ENCODE results near the gene FAR1.
"Not testable (repeated sequence)": the region's sequence is repeated elsewhere in the genome, so short reads cannot be mapped to it uniquely, and the experiment has no call there.

The FAR1 gene

DNA sequence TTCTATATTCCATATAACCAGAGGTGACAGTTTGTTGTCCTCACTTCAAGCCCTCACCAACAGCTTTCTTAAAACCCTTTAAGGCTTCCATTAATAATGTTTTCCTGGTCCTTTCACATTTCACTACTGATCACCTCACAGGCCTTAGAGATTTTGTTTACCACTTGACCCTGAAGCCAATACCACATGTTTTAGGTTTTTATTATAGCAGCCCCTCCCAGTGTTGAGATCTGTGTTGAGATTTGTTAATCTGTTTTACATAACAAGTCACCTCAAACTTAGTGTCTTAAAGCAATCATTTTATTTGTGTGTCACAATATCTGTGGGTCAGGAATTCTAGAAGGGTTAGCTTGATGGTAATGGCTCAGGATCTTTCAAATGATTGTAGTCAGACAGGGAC is 49.9 kb downstream of the FAR1 start:
- no peak for DNase-seq

DNA sequence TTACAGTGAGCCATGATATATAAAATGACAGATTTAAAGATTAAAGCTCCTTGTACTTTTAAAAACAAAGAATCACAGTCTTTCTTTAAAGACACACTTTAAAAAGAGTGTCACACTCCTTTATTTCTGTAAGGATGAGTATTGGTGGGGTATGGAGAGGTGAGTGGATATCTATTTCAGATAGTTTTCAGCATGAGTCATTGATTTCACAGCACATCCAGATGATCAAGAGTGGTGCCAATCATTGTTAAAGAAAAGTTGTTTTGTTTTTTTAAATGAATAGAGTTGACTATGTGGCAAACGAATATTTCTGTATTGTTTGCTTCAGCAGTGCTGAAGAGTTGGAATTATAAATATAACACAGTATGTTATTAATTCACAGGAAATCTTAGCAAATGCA is 52.5 kb downstream of the FAR1 start:
- DNase-seq = no peak

DNA sequence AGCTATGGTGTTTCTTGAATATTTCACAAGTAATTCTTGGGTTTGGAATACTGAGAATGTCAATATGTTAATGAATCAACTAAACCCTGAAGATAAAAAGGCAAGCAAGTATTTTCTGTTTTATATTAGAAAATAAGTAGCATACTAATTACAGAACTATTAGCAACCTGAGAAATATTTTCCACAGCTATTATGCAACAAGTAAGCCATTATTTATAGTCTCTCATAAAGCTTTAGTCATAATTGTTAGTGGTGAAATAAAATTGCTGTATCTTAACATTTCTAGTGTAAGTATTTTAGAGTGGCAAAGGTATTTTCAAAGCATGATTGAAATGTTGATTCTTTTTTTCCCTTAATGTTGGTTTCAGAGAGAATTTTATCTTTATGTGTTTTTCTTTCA is 53.3 kb downstream of the FAR1 start:
- no peak for DNase-seq

GRCh38 chr11:13726456-13726855 is 58.0 kb downstream of the FAR1 start:
- DNase-seq = no peak

- no peak for DNase-seq
Measured at GRCh38 chr11:13728076-13728475, 59.6 kb downstream of the FAR1 start.

DNA sequence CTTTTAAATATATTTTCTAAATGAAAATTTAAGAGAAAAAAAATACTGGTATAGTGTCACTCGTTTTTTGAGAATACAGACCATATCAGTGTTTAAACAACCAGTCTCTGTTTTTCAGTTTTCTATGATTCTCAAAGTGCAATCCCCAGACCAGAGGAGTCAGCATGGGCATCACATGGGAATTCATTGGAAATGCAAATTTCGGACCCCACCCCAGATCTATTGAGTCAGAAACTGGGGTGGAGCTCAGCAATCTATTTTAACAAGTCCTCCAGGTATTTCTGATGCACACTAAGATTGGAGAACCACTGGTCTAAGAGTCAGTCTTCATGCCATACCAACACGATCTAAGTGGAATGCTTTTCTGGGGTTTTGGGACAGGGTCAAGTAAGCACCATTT is 66.1 kb downstream of the FAR1 start:
- DNase-seq = no peak

- DNase-seq = no peak
Measured at GRCh38 chr11:13745165-13745564, 76.7 kb downstream of the FAR1 start.

GRCh38 chr11:13753316-13753715 is 84.8 kb downstream of the FAR1 start:
- DNase-seq = not testable (repeated sequence)

GRCh38 chr11:13759050-13759449 is 90.6 kb downstream of the FAR1 start:
- DNase-seq = no peak

- DNase-seq = no peak
Measured at GRCh38 chr11:13760115-13760514, 91.6 kb downstream of the FAR1 start.

GRCh38 chr11:13761250-13761649 is 92.8 kb downstream of the FAR1 start:
- DNase-seq = no peak

DNA sequence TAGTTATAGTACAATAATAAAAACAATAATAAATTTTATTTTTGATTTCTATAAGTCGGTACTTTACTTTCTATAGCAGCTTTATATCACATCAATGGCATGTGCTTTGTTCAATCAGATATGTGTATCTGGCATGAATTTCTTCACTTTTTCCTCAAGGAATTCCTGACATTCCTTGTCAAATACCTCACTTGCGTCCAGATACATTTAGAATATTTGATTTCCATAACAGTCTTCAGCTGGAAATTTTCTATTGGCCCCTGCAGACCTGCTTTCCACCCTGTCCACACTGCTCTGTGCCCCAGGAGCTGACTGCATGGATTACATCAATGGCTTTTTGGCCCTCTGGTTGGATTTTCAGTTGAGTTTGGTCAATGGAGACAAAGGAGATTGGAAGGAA is 93.2 kb downstream of the FAR1 start:
- no peak for DNase-seq

GRCh38 chr11:13762718-13763117 is 94.2 kb downstream of the FAR1 start:
- no peak for DNase-seq

DNA sequence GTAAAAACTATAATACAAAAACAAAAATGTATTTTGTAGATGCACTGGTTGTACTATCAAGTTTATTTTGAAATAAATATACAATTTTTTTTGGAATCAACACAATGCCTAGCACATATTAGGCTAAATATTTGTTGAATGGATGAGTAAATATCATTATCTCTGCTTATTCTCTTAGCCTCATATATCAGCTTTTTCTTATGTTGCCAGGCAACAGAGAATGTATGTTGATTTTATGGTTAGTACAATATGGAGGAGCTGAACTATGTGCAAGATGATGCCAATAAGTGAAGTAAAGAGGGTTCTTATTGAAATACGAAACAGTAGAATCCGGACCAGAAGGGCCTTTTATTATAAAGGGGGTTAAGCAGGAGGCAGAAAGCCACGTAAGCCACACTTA is 94.9 kb downstream of the FAR1 start:
- no peak for DNase-seq

- DNase-seq = no peak
Measured at GRCh38 chr11:13765886-13766285, 97.4 kb downstream of the FAR1 start.

DNA sequence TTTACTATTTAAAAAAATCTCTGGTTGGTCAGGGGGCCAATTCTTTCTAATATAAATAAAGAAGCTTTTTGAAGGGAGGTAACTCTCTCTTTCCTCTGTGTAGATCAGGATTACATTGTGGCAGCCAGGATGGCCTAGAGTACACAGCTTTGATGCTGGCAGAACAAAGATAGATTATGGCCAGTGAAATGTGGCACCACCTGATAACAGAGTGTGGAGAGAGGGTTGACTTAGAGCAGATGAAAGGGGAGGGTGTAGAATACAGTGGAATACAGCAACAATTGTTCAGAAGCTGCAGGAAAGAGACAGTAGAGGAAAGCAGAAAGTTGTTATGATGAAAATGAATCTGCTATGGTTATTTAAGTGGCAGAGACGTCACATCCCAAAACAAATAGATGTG is 99.0 kb downstream of the FAR1 start:
- DNase-seq = no peak

DNA sequence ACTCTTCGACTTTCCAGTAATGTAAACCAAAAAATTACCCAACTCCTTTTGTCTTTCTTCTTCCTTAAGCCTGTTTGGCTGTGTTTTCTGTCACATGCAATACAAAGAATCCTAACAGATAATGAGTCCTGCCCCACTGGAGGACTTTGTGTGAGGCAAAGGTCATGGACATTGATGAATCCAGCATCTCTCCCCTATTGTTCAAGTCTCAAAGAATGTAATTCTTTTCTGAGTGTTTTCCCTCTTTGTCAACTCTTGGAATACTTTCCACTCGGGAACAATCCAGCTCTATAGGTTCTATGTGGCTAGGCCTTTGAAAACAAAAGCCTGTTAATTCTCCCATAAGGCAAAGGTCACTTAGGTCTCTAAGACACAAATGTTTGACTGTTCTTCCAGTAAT is 100.7 kb downstream of the FAR1 start:
- DNase-seq = no peak

DNA sequence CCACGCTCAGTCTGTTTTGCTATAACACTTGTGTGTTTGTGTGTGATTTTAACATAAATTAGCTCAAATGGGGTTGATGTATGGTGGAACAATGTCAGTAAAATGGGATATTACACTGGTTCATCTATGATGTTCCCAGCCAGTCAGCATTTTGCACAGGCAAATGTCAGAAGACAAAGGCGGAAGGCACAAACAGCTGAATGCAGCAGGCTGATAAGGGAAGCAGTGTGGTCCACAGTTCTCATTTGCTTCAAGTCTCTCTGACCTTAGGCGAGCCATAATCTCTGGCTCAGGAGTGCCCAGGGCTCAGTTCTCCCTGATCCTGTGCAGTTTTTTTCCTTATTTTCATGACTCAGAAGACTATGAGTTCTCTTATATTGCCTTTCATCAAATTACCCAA is 102.7 kb downstream of the FAR1 start:
- no peak for DNase-seq

GRCh38 chr11:13772223-13773046 is 104.0 kb downstream of the FAR1 start:
- peak; percentile 91 for DNase-seq

DNA sequence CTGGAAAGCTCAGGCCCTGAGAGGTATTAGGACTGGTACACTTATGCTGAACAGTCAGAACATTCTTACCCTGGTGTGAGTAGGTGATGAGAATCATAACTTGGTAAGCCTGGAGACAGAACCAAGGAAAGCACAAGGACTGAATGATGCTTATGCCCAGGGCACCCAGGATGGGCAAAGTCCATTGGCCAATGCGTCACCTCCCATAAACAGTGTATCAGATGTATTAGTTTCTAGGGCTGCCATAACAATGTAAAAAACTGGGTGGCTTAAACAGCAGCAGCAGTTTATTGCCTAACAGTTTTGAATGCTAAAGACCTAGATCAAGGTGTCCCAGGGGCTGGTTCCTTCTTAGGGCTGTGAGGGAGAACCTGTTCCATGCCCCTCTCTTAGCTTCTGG is 107.0 kb downstream of the FAR1 start:
- DNase-seq = no peak

DNA sequence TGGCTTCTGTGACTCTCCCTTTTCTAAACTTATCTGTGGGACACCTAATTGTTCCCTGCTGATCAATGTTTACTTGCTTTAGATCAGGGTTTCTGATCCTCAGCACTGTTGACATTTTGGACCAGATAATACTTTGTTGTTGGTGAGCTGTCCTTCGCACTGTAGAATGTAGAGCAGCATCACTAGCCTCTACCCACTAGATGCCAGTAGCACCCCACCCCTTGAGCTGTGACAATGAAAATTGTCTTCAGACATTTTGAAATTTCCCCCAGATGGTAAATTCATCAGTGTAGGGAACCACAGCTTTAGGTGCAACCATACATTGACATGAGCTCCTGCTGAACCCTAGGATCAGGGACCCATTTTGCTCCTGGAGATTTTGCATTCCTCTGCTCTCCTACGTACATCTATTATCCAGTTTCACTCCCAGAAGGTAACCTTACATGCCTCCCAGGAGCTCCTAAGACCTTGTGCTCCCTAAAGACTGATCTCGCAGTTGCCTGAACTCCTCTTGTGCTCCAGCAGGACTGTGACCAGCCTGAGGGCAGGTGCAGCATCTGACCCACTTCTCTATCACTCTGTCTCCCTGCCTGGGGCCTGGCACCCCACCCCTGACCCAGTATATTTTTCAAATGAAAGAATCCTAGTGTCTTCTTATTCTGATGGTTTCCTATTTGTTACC is 107.8 kb downstream of the FAR1 start:
- peak; percentile 35 for DNase-seq

- DNase-seq = no peak
Measured at GRCh38 chr11:13777341-13777985, 109.0 kb downstream of the FAR1 start.

DNA sequence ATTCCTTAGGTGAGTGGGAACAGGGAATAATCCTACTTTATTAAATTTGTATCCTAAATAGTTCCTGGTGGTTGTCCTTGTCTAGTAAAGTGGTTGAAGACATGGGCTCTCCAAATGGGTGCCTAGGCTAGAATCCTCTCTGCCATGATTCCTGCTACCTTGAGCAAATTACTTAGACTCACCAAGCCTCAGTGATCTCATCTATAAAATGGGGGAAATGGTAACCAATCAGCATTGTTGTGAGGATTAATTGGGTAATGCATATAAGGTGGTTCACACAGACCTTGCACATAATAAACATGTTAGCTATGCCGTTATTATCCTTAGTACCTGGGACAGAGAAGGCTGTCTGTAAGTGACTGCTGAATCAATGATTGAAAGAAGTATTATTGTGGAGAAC is 109.9 kb downstream of the FAR1 start:
- DNase-seq = no peak

DNA sequence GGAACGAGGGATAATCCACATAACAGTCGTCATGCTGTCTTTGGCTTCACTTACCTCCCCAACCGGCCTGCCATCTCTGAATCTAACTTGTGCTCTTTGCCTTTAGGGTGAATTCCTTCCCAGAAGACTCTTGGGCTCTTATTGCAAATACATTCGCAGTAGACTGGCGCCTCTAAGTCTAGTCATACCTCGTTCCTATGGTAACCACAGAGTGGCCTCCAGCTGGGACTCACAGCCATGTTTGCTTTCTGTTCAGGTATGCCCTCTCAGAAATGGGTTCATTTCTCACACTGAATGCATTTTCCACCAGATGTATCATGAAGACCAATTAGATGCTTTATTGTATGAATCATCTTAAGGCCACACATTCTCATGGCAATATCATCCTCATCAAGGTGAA is 112.7 kb downstream of the FAR1 start:
- DNase-seq = no peak
